SK-N-SH (cell line): ENCODE measurements around the gene GSG1L2. TPM values are rescaled to one million over a fixed set of nuclear protein-coding genes. Genes with fewer than 3 reads are reported as not detected.

Source experiments
- CTCF ChIA-PET: fragments of 300-600, 350-600 bp; formaldehyde crosslinking; extraction: SDS; loops from one replicate; lab custom pipeline; 2021; lab: Yijun Ruan, JAX
- POLR2A ChIA-PET: fragments of 350-600 bp; sonication (Branson Sonifier 250); formaldehyde crosslinking; extraction: SDS; loops from one replicate; lab custom pipeline; 2020; ENCODE audit warnings: antibody characterized with exemption, inconsistent platforms; lab: Yijun Ruan, JAX
- DNase-seq: peaks from one replicate; pipeline ENCODE4 v3.0.0; 2012
- H2AFZ ChIP-seq: fragments of 200-600 bp; sonication (generic); 2 replicates; pipeline ENCODE4 v1.8.1; 2016; ENCODE audit warnings: antibody characterized with exemption, mild to moderate bottlenecking, low read depth
- H3F3A ChIP-seq: fragments of 200-600 bp; sonication (generic); replicated peaks from 2 replicates; pipeline ENCODE3; 2016; ENCODE audit warnings: antibody characterized with exemption, mild to moderate bottlenecking; ENCODE audit not compliant: insufficient read depth
- H3K27ac ChIP-seq, 2 experiments: fragments of 200-500 bp in 1 of 2; fragments of 200-600 bp in 1 of 2; sonication (Bioruptor generic) in 1 of 2; sonication (generic), shearing (Covaris generic) in 1 of 2; 2 replicates each; pipeline versions ENCODE4 v1.5.1 to v1.6.1; 2014 to 2016; ENCODE audit warnings: low read depth in 2 of 2, inconsistent platforms in 1 of 2, low read length in 1 of 2, mild to moderate bottlenecking in 1 of 2, mixed read lengths in 1 of 2
- H3K27me3 ChIP-seq: fragments of 200-600 bp; sonication (generic), shearing (Covaris generic); 2 replicates; pipeline ENCODE4 v1.6.1; 2016; ENCODE audit warnings: mixed run types; ENCODE audit not compliant: insufficient read depth
- H3K36me3 ChIP-seq, 2 experiments: fragments of 200-500 bp in 1 of 2; fragments of 200-600 bp in 1 of 2; sonication (Bioruptor generic) in 1 of 2; sonication (generic) in 1 of 2; replicated peaks in 1 of 2; 2 replicates each; pipeline versions ENCODE3 to v1.5.1; 2014 to 2016; ENCODE audit warnings: low read length in 1 of 2, mild to moderate bottlenecking in 1 of 2; ENCODE audit not compliant: insufficient read depth in 2 of 2, control insufficient read depth in 1 of 2
- H3K4me1 ChIP-seq, 2 experiments: fragments of 200-500 bp in 1 of 2; fragments of 200-600 bp in 1 of 2; sonication (Bioruptor generic) in 1 of 2; sonication (generic), shearing (Covaris generic) in 1 of 2; 2 replicates each; pipeline versions ENCODE4 v1.5.1 to v1.6.1; 2014 to 2016; ENCODE audit warnings: low read depth in 1 of 2, low read length in 1 of 2, mixed run types in 1 of 2; ENCODE audit not compliant: insufficient read depth in 2 of 2, control insufficient read depth in 1 of 2
- H3K4me2 ChIP-seq: fragments of 200-600 bp; sonication (generic), shearing (Covaris generic); 2 replicates; pipeline ENCODE4 v1.6.1; 2017; ENCODE audit warnings: mixed run types
- H3K4me3 ChIP-seq, 2 experiments: fragments of 200-500 bp in 1 of 2; fragments of 200-600 bp in 1 of 2; sonication (Bioruptor generic) in 1 of 2; sonication (generic), shearing (Covaris generic) in 1 of 2; 2 replicates each; pipeline versions ENCODE4 v1.5.1 to v1.8.1; 2014 to 2016; ENCODE audit warnings: low read depth in 2 of 2, inconsistent platforms in 1 of 2, low read length in 1 of 2, mild to moderate bottlenecking in 1 of 2, mixed read lengths in 1 of 2, moderate library complexity in 1 of 2
- H3K79me2 ChIP-seq: fragments of 200-600 bp; sonication (generic); 2 replicates; pipeline ENCODE4 v1.8.1; 2017; ENCODE audit warnings: mild to moderate bottlenecking; ENCODE audit not compliant: insufficient read depth
- H3K9ac ChIP-seq: fragments of 200-600 bp; sonication (generic); 2 replicates; pipeline ENCODE4 v1.6.1; 2017; ENCODE audit warnings: mixed run types
- H3K9me2 ChIP-seq: fragments of 200-600 bp; sonication (generic); 2 replicates; pipeline ENCODE4 v1.6.1; 2017; ENCODE audit warnings: mixed run types
- H3K9me3 ChIP-seq: fragments of 200-600 bp; sonication (generic); 2 replicates; pipeline ENCODE4 v1.6.1; 2017; ENCODE audit warnings: mixed run types, mild to moderate bottlenecking, moderate library complexity
- H4K20me1 ChIP-seq: fragments of 200-600 bp; sonication (generic); 2 replicates; pipeline ENCODE4 v1.6.1; 2017; ENCODE audit warnings: mild to moderate bottlenecking, mixed run types; ENCODE audit not compliant: insufficient read depth
- FOSL2 ChIP-seq: IDR thresholded peaks from 2 replicates; pipeline ENCODE4 v1.4.0; 2012; ENCODE audit warnings: low read depth, mild to moderate bottlenecking, moderate library complexity, borderline replicate concordance
- GATA2 ChIP-seq: sonication (generic); formaldehyde crosslinking; IDR thresholded peaks from 2 replicates; pipeline ENCODE4 v1.5.0; 2020; ENCODE audit warnings: mild to moderate bottlenecking, missing genetic modification reagents
- MAX ChIP-seq: IDR thresholded peaks from 2 replicates; pipeline ENCODE4 v1.4.0; 2012; ENCODE audit warnings: low read depth
- MEF2A ChIP-seq: IDR thresholded peaks from 2 replicates; pipeline ENCODE4 v1.4.0; 2012; ENCODE audit warnings: low read depth, borderline replicate concordance
- MXI1 ChIP-seq: IDR thresholded peaks from 2 replicates; pipeline ENCODE4 v1.6.1; 2012; ENCODE audit warnings: mild to moderate bottlenecking, low read depth, low read length, improper control_type of control experiment
- NFIC ChIP-seq: IDR thresholded peaks from 2 replicates; pipeline ENCODE4 v1.4.0; 2012; ENCODE audit warnings: borderline replicate concordance
- NRF1 ChIP-seq: IDR thresholded peaks from 2 replicates; pipeline ENCODE4 v1.6.1; 2012; ENCODE audit warnings: low read depth, mild to moderate bottlenecking, low read length
- POLR2AphosphoS5 ChIP-seq: IDR thresholded peaks from 2 replicates; pipeline ENCODE4 v1.6.1; 2012; ENCODE audit warnings: low read depth, low read length
- RCOR1 ChIP-seq: fragments of 150-350 bp; IDR thresholded peaks from 2 replicates; pipeline ENCODE4 v1.6.1; 2017; ENCODE audit warnings: antibody characterized with exemption, low read length
- RFX5 ChIP-seq: IDR thresholded peaks from 2 replicates; pipeline ENCODE4 v1.6.1; 2012; ENCODE audit warnings: mild to moderate bottlenecking, improper control_type of control experiment, low read length
- RXRA ChIP-seq: IDR thresholded peaks from 2 replicates; pipeline ENCODE4 v1.4.0; 2012; ENCODE audit warnings: low read depth, mild to moderate bottlenecking, borderline replicate concordance
- SIN3A ChIP-seq: IDR thresholded peaks from 2 replicates; pipeline ENCODE4 v1.6.1; 2012; ENCODE audit warnings: low read depth, mild to moderate bottlenecking, low read length, moderate library complexity, borderline replicate concordance
- USF1 ChIP-seq: IDR thresholded peaks from 2 replicates; pipeline ENCODE4 v1.4.0; 2012; ENCODE audit warnings: low read depth, borderline replicate concordance
- USF2 ChIP-seq: fragments of 150-350 bp; IDR thresholded peaks from 2 replicates; pipeline ENCODE4 v1.6.1; 2017; ENCODE audit warnings: antibody characterized with exemption, low read length, low read depth, borderline replicate concordance
- YY1 ChIP-seq: IDR thresholded peaks from 2 replicates; pipeline ENCODE4 v1.4.0; 2012; ENCODE audit warnings: low read depth, mild to moderate bottlenecking
- ZBTB33 ChIP-seq: IDR thresholded peaks from 2 replicates; pipeline ENCODE4 v1.4.0; 2012; ENCODE audit warnings: low read depth, borderline replicate concordance
- WGBS: methylation state at CpG from one replicate; pipeline ENCODE4 v1.1.6; 2017; ENCODE audit warnings: low lambda C conversion rate; 5-methylcytosine and 5-hydroxymethylcytosine counted together
- polyA plus RNA-seq, 3 experiments: library from polyadenylated mRNA; depleted of rRNA; stranded (reverse); fragments of >200 nt; gene quantifications; 2 replicates each; pipeline ENCODE4 v1.2.3, GENCODE V29; 2012

GSG1L2 gene
- polyA plus RNA-seq, 1 of the 3 experiments (the other 2 are of a cell fraction), result not detected

- Histone ChIP-seq H3K27me3 (no peaks in the 10 kb centered on the region), H3F3A (no peaks in the 10 kb centered on the region), H3K4me1 (no peaks in the 10 kb centered on the region), H3K4me2 (no peak overlapping the region), H3K9ac (no peak overlapping the region), H4K20me1 (no peaks in the 10 kb centered on the region), H3K27ac (no peak overlapping the region), H3K9me3 (no peaks in the 10 kb centered on the region), H3K79me2 (no peaks in the 10 kb centered on the region), H3K9me2 (no peaks in the 10 kb centered on the region), H3K4me3 (no peak overlapping the region), H2AFZ (no peak overlapping the region), H3K36me3 (no peaks in the 10 kb centered on the region)
- no peak for TF ChIP-seq NFIC
- TF ChIP-seq USF1, result no peak
- TF ChIP-seq SIN3A, result no peak
- TF ChIP-seq FOSL2, result no peak
- TF ChIP-seq MXI1, result no peak
- TF ChIP-seq RXRA, result no peak
- TF ChIP-seq POLR2AphosphoS5, result no peak
- TF ChIP-seq RCOR1, result no peak
- TF ChIP-seq GATA2 (CRISPR knock-in tag), result no peak
- no peak for TF ChIP-seq YY1
- TF ChIP-seq USF2, result no peak
- TF ChIP-seq ZBTB33, result no peak
- TF ChIP-seq RFX5, result no peak
- TF ChIP-seq MEF2A, result no peak
- TF ChIP-seq NRF1, result no peak
- no peak for TF ChIP-seq MAX
- ChIA-PET POLR2A (no interaction called here), CTCF (no interaction called here)
- no peak for DNase-seq
- 8% methylated on average over 1 of the region's 1 CpG for WGBS
These were observed 40.3 kb upstream of the GSG1L2 start for GRCh38 chr17:9862220-9862619.
